Measurements from ENCODE around the gene ATOH8. TPM values are rescaled to one million over a fixed set of nuclear protein-coding genes. Genes with fewer than 3 reads are reported as not detected.

The ATOH8 gene, protein sequence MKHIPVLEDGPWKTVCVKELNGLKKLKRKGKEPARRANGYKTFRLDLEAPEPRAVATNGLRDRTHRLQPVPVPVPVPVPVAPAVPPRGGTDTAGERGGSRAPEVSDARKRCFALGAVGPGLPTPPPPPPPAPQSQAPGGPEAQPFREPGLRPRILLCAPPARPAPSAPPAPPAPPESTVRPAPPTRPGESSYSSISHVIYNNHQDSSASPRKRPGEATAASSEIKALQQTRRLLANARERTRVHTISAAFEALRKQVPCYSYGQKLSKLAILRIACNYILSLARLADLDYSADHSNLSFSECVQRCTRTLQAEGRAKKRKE
- total RNA-seq = 3.9 and 13.7 TPM in 2 replicates

DNA sequence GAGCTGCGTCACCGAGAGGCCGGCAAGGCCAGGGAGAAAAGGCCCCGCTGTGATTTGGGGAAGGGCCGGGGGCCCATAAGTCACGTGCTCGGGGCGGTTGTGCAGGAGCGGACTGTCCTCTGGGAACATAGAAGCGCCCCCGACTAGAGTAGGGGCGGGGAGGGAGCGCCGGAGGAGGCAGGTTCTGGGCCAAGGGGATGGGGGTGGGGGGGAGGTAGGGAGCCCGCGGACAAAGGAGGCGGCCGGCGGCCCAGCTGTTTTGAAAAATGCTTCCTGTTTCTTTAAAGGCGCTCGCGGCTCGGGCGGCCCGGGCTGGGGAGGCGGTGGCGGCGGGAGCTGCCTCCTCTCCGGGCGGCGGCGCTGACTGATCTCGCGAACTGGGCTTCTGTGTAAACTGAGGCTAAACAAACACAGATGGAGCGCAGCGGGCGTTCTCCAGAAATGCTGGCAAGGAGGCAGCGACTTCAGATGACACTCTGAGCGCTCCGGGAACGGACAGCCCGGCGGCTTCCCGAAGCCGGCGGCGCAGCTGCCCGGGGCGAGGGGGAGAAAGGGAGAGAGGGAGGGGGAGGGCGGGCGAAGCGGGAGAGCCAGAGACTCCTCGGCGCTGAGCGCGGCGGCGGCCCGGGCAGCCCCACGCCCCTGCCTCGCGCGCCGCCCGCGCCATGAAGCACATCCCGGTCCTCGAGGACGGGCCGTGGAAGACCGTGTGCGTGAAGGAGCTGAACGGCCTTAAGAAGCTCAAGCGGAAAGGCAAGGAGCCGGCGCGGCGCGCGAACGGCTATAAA lies at the start of gene ATOH8:
Gene ATOH8, plus strand, starts transcription at position 467 of the 788 bp plus-strand sequence. Its CDS starts 199 bp downstream, at position 666.

Other genes starting within 250 kb of the ATOH8 start
- 66.2 and 114 TPM in 2 replicates for gene MAT2A, start 214.8 kb upstream of the ATOH8 start, total RNA-seq
- gene GGCX, start 192.5 kb upstream of the ATOH8 start, total RNA-seq = 28.2 and 31.2 TPM in 2 replicates
- 16.8 and 20.4 TPM in 2 replicates for gene VAMP8, start 176.4 kb upstream of the ATOH8 start, total RNA-seq
- 77.6 and 88.9 TPM in 2 replicates for gene VAMP5, start 169.6 kb upstream of the ATOH8 start, total RNA-seq
- gene RNF181, start 158.2 kb upstream of the ATOH8 start, total RNA-seq = 229 and 287 TPM in 2 replicates
- gene TMEM150A, start 151.3 kb upstream of the ATOH8 start, total RNA-seq = 6.1 and 8.8 TPM in 2 replicates
- 13.7 and 16.1 TPM in 2 replicates for gene C2orf68, start 141.9 kb upstream of the ATOH8 start, total RNA-seq
- 40.5 and 44.3 TPM in 2 replicates for gene USP39, start 137.8 kb upstream of the ATOH8 start, total RNA-seq
- not detected in 2 replicates for gene SFTPB, start 85.8 kb upstream of the ATOH8 start, total RNA-seq
- not detected in 2 replicates for gene GNLY, start 59.6 kb upstream of the ATOH8 start, total RNA-seq
- 11.2 and 19.7 TPM in 2 replicates for gene ST3GAL5, start 135.0 kb downstream of the ATOH8 start, total RNA-seq

Measured in endothelial cell of coronary artery (primary cell).